SH-SY5Y (cell line): ENCODE measurements around the gene MAPK8IP1.

Experiments
- GATA2 ChIP-seq: IDR thresholded peaks from 2 replicates; pipeline ENCODE4 v1.6.1; 2011; ENCODE audit warnings: mild to moderate bottlenecking, low read depth, low read length
- GATA3 ChIP-seq: IDR thresholded peaks from 2 replicates; pipeline ENCODE4 v1.6.1; 2011; ENCODE audit warnings: low read depth, mild to moderate bottlenecking, low read length, moderate library complexity

DNA sequence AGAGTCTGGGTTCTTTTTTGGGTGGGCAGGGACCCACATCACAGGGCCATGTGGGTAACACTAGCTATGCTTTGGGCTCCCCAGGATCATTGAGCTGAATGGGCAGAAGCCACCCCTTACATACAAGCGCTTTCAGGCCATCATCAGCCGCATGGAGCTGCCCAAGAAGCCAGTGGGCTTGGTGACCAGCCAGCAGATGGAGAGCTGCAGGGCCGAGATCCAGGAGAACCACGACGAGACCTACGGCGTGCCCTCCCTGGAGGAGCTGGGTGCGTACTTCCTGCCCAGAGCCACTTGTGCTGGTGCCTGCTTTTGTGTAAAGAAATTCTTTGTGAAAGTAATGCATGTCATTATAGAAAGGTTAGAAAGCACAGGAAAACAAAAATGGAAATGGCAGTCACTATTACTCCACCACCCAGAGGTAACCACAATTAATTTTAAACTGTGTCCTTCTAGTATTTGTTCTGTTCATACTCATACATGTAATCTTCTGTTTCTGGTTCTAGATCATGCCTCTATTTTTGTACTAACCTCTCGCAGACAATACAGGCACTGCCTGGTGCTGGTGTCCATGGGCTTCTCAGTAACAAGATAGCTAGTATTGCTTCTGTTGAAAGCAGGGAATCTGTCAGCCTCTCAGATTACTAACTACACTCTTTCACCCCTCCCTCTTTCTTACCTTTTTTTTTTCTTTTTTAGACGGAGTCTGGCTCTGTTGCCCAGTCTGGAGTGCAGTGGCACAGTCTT, 24.5 kb upstream of the MAPK8IP1 start:
- TF ChIP-seq GATA3 (no peak), GATA2 (no peak)
